SK-N-SH (cell line): Measurements from ENCODE around the gene GPR146. TPM values are rescaled to one million over a fixed set of nuclear protein-coding genes. Genes with fewer than 3 reads are reported as not detected.

Source experiments
- CTCF ChIA-PET: fragments of 300-600, 350-600 bp; formaldehyde crosslinking; extraction: SDS; loops from one replicate; lab custom pipeline; 2021; lab: Yijun Ruan, JAX
- POLR2A ChIA-PET: fragments of 350-600 bp; sonication (Branson Sonifier 250); formaldehyde crosslinking; extraction: SDS; loops from one replicate; lab custom pipeline; 2020; ENCODE audit warnings: antibody characterized with exemption, inconsistent platforms; lab: Yijun Ruan, JAX
- DNase-seq: peaks from one replicate; pipeline ENCODE4 v3.0.0; 2012
- H2AFZ ChIP-seq: fragments of 200-600 bp; sonication (generic); 2 replicates; pipeline ENCODE4 v1.8.1; 2016; ENCODE audit warnings: antibody characterized with exemption, mild to moderate bottlenecking, low read depth
- H3F3A ChIP-seq: fragments of 200-600 bp; sonication (generic); replicated peaks from 2 replicates; pipeline ENCODE3; 2016; ENCODE audit warnings: antibody characterized with exemption, mild to moderate bottlenecking; ENCODE audit not compliant: insufficient read depth
- H3K27ac ChIP-seq, 2 experiments: fragments of 200-500 bp in 1 of 2; fragments of 200-600 bp in 1 of 2; sonication (Bioruptor generic) in 1 of 2; sonication (generic), shearing (Covaris generic) in 1 of 2; 2 replicates each; pipeline versions ENCODE4 v1.5.1 to v1.6.1; 2014 to 2016; ENCODE audit warnings: low read depth in 2 of 2, inconsistent platforms in 1 of 2, low read length in 1 of 2, mild to moderate bottlenecking in 1 of 2, mixed read lengths in 1 of 2
- H3K27me3 ChIP-seq: fragments of 200-600 bp; sonication (generic), shearing (Covaris generic); 2 replicates; pipeline ENCODE4 v1.6.1; 2016; ENCODE audit warnings: mixed run types; ENCODE audit not compliant: insufficient read depth
- H3K36me3 ChIP-seq, 2 experiments: fragments of 200-500 bp in 1 of 2; fragments of 200-600 bp in 1 of 2; sonication (Bioruptor generic) in 1 of 2; sonication (generic) in 1 of 2; replicated peaks in 1 of 2; 2 replicates each; pipeline versions ENCODE3 to v1.5.1; 2014 to 2016; ENCODE audit warnings: low read length in 1 of 2, mild to moderate bottlenecking in 1 of 2; ENCODE audit not compliant: insufficient read depth in 2 of 2, control insufficient read depth in 1 of 2
- H3K4me1 ChIP-seq, 2 experiments: fragments of 200-500 bp in 1 of 2; fragments of 200-600 bp in 1 of 2; sonication (Bioruptor generic) in 1 of 2; sonication (generic), shearing (Covaris generic) in 1 of 2; 2 replicates each; pipeline versions ENCODE4 v1.5.1 to v1.6.1; 2014 to 2016; ENCODE audit warnings: low read depth in 1 of 2, low read length in 1 of 2, mixed run types in 1 of 2; ENCODE audit not compliant: insufficient read depth in 2 of 2, control insufficient read depth in 1 of 2
- H3K4me2 ChIP-seq: fragments of 200-600 bp; sonication (generic), shearing (Covaris generic); 2 replicates; pipeline ENCODE4 v1.6.1; 2017; ENCODE audit warnings: mixed run types
- H3K4me3 ChIP-seq, 2 experiments: fragments of 200-500 bp in 1 of 2; fragments of 200-600 bp in 1 of 2; sonication (Bioruptor generic) in 1 of 2; sonication (generic), shearing (Covaris generic) in 1 of 2; 2 replicates each; pipeline versions ENCODE4 v1.5.1 to v1.8.1; 2014 to 2016; ENCODE audit warnings: low read depth in 2 of 2, inconsistent platforms in 1 of 2, low read length in 1 of 2, mild to moderate bottlenecking in 1 of 2, mixed read lengths in 1 of 2, moderate library complexity in 1 of 2
- H3K79me2 ChIP-seq: fragments of 200-600 bp; sonication (generic); 2 replicates; pipeline ENCODE4 v1.8.1; 2017; ENCODE audit warnings: mild to moderate bottlenecking; ENCODE audit not compliant: insufficient read depth
- H3K9ac ChIP-seq: fragments of 200-600 bp; sonication (generic); 2 replicates; pipeline ENCODE4 v1.6.1; 2017; ENCODE audit warnings: mixed run types
- H3K9me2 ChIP-seq: fragments of 200-600 bp; sonication (generic); 2 replicates; pipeline ENCODE4 v1.6.1; 2017; ENCODE audit warnings: mixed run types
- H3K9me3 ChIP-seq: fragments of 200-600 bp; sonication (generic); 2 replicates; pipeline ENCODE4 v1.6.1; 2017; ENCODE audit warnings: mixed run types, mild to moderate bottlenecking, moderate library complexity
- H4K20me1 ChIP-seq: fragments of 200-600 bp; sonication (generic); 2 replicates; pipeline ENCODE4 v1.6.1; 2017; ENCODE audit warnings: mild to moderate bottlenecking, mixed run types; ENCODE audit not compliant: insufficient read depth
- CHD2 ChIP-seq: fragments of 150-350 bp; IDR thresholded peaks from 2 replicates; pipeline ENCODE4 v1.6.1; 2018; ENCODE audit warnings: low read length; ENCODE audit not compliant: partially characterized antibody
- EP300 ChIP-seq, 2 experiments: IDR thresholded peaks; 2 replicates each; pipeline versions ENCODE4 v1.4.0 to v1.6.1; 2012; ENCODE audit warnings: borderline replicate concordance in 1 of 2, low read depth in 1 of 2, low read length in 1 of 2
- FOSL2 ChIP-seq: IDR thresholded peaks from 2 replicates; pipeline ENCODE4 v1.4.0; 2012; ENCODE audit warnings: low read depth, mild to moderate bottlenecking, moderate library complexity, borderline replicate concordance
- FOXJ3 ChIP-seq: sonication (generic); formaldehyde crosslinking; IDR thresholded peaks from 2 replicates; pipeline ENCODE4 v1.5.1; 2020; ENCODE audit warnings: mild to moderate bottlenecking, missing genetic modification reagents
- FOXM1 ChIP-seq: IDR thresholded peaks from 2 replicates; pipeline ENCODE4 v1.4.0; 2012; ENCODE audit warnings: low read depth, mild to moderate bottlenecking
- GATA2 ChIP-seq: sonication (generic); formaldehyde crosslinking; IDR thresholded peaks from 2 replicates; pipeline ENCODE4 v1.5.0; 2020; ENCODE audit warnings: mild to moderate bottlenecking, missing genetic modification reagents
- MXI1 ChIP-seq: IDR thresholded peaks from 2 replicates; pipeline ENCODE4 v1.6.1; 2012; ENCODE audit warnings: mild to moderate bottlenecking, low read depth, low read length, improper control_type of control experiment
- WGBS: methylation state at CpG from one replicate; pipeline ENCODE4 v1.1.6; 2017; ENCODE audit warnings: low lambda C conversion rate; 5-methylcytosine and 5-hydroxymethylcytosine counted together
- polyA plus RNA-seq, 3 experiments: library from polyadenylated mRNA; depleted of rRNA; stranded (reverse); fragments of >200 nt; gene quantifications; 2 replicates each; pipeline ENCODE4 v1.2.3, GENCODE V29; 2012
- TF ChIP-seq, protein P1 (sequence below): IDR thresholded peaks from 2 replicates; pipeline ENCODE4 v1.6.1; 2012; ENCODE audit warnings: mild to moderate bottlenecking, low read depth, low read length, moderate library complexity
- TF ChIP-seq, protein P2 (sequence below): IDR thresholded peaks from 2 replicates; pipeline ENCODE4; 2012

The GPR146 gene
- polyA plus RNA-seq, 1 of the 3 experiments (the other 2 are of a cell fraction): 1.4 TPM

DNA sequence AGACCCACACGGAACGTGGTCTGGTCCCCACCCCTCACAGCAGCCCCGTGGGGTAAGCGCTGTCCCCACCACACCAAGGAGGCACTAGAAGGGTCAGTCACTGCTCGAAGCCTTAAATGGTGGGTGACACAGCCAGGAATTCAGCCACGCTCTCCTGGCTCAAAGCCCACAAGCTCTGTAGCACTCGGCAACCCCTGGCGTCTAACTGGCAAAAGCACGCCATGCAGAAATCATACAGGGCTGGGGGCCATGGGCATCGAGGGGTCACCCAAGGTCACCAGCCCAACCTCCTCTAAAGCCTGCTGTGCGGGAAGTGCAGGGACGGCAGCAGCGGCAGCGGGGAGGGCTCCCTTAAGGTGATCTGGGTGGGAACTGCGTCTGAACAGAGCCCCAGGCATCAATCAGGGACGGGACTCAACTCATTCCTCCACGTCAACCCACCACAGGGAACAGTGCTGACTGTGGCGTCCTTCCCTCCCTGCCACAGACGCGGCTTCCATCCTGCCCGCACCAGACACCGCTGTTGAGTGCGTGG lies 51.3 kb downstream of the GPR146 start:
- H3K9me3 ChIP-seq: no peaks in the 10 kb centered on the region
- H3K27me3 ChIP-seq: no peaks in the 10 kb centered on the region
- no peak overlapping the region for H3K9ac ChIP-seq
- H2AFZ ChIP-seq: no peak overlapping the region
- H3K36me3 ChIP-seq: peaks cover 0 to 37% of the 10 kb centered on the region in 2 experiments
- TF ChIP-seq, protein P1, sequence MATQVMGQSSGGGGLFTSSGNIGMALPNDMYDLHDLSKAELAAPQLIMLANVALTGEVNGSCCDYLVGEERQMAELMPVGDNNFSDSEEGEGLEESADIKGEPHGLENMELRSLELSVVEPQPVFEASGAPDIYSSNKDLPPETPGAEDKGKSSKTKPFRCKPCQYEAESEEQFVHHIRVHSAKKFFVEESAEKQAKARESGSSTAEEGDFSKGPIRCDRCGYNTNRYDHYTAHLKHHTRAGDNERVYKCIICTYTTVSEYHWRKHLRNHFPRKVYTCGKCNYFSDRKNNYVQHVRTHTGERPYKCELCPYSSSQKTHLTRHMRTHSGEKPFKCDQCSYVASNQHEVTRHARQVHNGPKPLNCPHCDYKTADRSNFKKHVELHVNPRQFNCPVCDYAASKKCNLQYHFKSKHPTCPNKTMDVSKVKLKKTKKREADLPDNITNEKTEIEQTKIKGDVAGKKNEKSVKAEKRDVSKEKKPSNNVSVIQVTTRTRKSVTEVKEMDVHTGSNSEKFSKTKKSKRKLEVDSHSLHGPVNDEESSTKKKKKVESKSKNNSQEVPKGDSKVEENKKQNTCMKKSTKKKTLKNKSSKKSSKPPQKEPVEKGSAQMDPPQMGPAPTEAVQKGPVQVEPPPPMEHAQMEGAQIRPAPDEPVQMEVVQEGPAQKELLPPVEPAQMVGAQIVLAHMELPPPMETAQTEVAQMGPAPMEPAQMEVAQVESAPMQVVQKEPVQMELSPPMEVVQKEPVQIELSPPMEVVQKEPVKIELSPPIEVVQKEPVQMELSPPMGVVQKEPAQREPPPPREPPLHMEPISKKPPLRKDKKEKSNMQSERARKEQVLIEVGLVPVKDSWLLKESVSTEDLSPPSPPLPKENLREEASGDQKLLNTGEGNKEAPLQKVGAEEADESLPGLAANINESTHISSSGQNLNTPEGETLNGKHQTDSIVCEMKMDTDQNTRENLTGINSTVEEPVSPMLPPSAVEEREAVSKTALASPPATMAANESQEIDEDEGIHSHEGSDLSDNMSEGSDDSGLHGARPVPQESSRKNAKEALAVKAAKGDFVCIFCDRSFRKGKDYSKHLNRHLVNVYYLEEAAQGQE: no peak
- TF ChIP-seq MXI1: peak; percentile 5; the same call in 1 of the 2 replicates
- 63% methylated on average over 16 of the region's 23 CpGs for WGBS
- H3K4me2 ChIP-seq: peak overlapping the region; percentile 43; the same call in 1 of the 2 replicates
- no peak overlapping the region; a peak in 1 of 4 replicates for H3K4me3 ChIP-seq
- ChIA-PET POLR2A (interaction anchor here (1.2 kb wide), 1 partner anchor 121 kb away, joined by 5 read pairs; the partner anchor contains the start of gene COX19), CTCF (interaction anchor here (0.6 to 5.1 kb wide), 18 partner anchors 9 to 102 kb away, joined by 3 to 48 read pairs (median 5); partner anchors contain the start of genes GPER1 and GPR146)
- no peak for DNase-seq
- peaks cover 23% of the 10 kb centered on the region for H4K20me1 ChIP-seq
- peak overlapping the region in 1 of 2 experiments; percentile 71; a peak in 2 of 4 replicates for H3K27ac ChIP-seq
- H3F3A ChIP-seq: no peaks in the 10 kb centered on the region
- peaks cover 12 to 37% of the 10 kb centered on the region in 2 experiments; a peak in 3 of 4 replicates for H3K4me1 ChIP-seq
- peaks cover 23% of the 10 kb centered on the region; the same call in 1 of the 2 replicates for H3K79me2 ChIP-seq
- H3K9me2 ChIP-seq: no peaks in the 10 kb centered on the region

DNA sequence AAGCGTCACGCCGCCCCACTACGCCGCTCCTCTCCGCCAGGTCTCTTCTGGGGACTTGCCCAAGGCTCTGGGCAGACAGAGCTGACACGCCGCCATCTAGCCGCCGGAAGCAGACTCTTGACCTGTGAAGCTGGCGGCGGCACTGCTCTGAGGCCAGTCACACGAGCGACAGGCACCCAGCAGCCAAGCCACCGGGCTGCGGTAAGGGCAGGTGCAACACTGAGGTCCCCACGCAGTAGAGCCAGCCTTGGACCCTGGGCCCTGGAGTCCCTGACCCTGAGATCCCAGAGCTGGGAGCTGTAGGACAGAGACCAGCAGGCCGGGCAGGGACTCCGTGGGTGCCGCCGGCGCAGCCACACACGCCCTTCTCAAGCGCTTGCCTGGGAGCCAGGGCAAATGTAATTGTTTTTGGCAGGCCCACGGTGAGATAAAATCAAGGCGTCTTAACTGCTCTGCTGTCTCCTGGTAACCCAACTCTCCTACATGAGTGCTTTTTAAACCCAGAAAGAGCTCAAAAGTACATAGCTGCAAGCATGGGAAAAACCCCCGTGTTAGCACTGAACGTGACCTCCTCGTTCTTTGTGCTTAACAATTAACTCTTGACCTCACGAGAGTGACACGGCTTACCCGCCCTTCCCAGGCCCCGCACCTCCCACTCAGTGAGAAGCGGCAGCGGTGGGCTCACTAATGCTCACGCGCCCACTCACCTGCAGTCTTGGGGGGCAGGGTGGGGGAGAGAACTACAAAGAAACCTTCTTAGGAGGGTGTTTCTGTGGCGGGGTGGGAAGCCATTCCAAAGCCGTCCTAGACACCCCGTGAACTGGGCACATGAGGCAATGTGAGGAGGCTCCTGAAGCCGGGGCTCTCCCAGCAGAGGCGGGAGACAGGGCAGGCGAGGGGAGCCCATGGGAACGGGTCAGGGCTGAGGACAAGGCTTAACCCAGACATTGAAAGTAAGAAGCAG lies 52.1 kb downstream of the GPR146 start:
- CTCF ChIA-PET: interaction anchor here (0.6 to 5.1 kb wide), 14 partner anchors 8 to 336 kb away, joined by 3 to 48 read pairs (median 5); partner anchors contain the start of genes GPER1 and GPR146
- TF ChIP-seq FOXJ3 (CRISPR knock-in tag) (peak; percentile 33; the same call in 1 of the 2 replicates), CHD2 (peak; percentile 9), FOXM1 (no peak), GATA2 (peak; percentile 66; the same call in 1 of the 2 replicates), FOSL2 (no peak), MXI1 (peak; percentile 39; the same call in 1 of the 2 replicates), EP300 (IDR thresholded peaks at IDR 0.05; ENCODE audit: borderline replicate concordance in 1 of 2, low read depth in 1 of 2, low read length in 1 of 2) (no peak)
- TF ChIP-seq, protein P2, sequence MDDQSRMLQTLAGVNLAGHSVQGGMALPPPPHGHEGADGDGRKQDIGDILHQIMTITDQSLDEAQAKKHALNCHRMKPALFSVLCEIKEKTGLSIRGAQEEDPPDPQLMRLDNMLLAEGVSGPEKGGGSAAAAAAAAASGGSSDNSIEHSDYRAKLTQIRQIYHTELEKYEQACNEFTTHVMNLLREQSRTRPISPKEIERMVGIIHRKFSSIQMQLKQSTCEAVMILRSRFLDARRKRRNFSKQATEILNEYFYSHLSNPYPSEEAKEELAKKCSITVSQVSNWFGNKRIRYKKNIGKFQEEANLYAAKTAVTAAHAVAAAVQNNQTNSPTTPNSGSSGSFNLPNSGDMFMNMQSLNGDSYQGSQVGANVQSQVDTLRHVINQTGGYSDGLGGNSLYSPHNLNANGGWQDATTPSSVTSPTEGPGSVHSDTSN: peak; percentile 82
- H3K79me2 ChIP-seq: peaks cover 23% of the 10 kb centered on the region; the same call in 1 of the 2 replicates
- no peak overlapping the region for H2AFZ ChIP-seq
- H3K4me1 ChIP-seq: peaks cover 12 to 44% of the 10 kb centered on the region in 2 experiments; a peak in 3 of 4 replicates
- POLR2A ChIA-PET: interaction anchor here (1.2 kb wide), 1 partner anchor 122 kb away, joined by 5 read pairs; the partner anchor contains the start of gene COX19
- 70% methylated on average over 41 of the region's 44 CpGs for WGBS
- peaks cover 0 to 37% of the 10 kb centered on the region in 2 experiments for H3K36me3 ChIP-seq
- no peaks in the 10 kb centered on the region for H3F3A ChIP-seq
- H3K27ac ChIP-seq: peak overlapping the region in 1 of 2 experiments; percentile 71; a peak in 2 of 4 replicates
- no peak overlapping the region; a peak in 1 of 4 replicates for H3K4me3 ChIP-seq
- H4K20me1 ChIP-seq: peaks cover 23% of the 10 kb centered on the region
- H3K4me2 ChIP-seq: peak overlapping the region; percentile 43; the same call in 1 of the 2 replicates
- no peak overlapping the region for H3K9ac ChIP-seq
- peak; percentile 88 for DNase-seq
- H3K27me3 ChIP-seq: no peaks in the 10 kb centered on the region
- H3K9me2 ChIP-seq: no peaks in the 10 kb centered on the region
- no peaks in the 10 kb centered on the region for H3K9me3 ChIP-seq
